ENCODE results near the gene ID3. TPM values are rescaled to one million over a fixed set of nuclear protein-coding genes. Genes with fewer than 3 reads are reported as not detected.

Gene ID3
- total RNA-seq, 1 donor from 2014 or later = 99.9 TPM

DNA sequence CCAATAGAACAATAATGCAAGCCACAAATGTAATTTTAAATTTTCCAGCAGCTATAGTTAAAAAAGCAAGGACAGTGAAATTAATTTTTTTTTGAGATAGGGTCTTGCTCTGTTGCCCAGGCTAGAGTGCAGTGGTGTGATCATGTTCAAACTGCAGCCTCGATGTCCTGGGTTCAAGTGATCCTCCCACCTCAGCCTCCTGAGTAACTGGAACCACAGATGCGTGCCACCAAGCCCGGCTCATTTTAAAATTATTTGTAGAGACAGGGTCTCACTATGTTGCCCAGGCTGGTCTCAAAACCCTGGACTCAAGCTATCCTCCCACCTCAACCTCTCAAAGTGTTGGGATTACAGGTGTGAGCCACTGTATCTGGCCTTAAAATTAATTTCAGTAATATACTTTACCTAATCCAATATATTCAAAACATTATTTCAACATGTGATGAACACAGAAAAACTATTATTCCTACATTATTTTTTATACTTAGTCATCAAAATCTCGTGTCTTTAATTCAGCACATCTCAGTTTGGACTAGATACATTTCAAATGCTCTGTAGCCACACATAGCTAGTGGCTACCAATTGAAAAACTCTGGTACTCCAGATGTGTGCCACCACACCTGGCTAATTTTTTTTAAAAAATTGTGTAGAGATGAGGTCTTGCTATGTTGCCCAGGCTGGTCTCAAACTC, 10.8 kb upstream of the ID3 start:
- peak overlapping the region; percentile 27 for H3K4me3 Mint-ChIP-seq
- peak overlapping the region; percentile 99 for H3K27ac Mint-ChIP-seq

DNA sequence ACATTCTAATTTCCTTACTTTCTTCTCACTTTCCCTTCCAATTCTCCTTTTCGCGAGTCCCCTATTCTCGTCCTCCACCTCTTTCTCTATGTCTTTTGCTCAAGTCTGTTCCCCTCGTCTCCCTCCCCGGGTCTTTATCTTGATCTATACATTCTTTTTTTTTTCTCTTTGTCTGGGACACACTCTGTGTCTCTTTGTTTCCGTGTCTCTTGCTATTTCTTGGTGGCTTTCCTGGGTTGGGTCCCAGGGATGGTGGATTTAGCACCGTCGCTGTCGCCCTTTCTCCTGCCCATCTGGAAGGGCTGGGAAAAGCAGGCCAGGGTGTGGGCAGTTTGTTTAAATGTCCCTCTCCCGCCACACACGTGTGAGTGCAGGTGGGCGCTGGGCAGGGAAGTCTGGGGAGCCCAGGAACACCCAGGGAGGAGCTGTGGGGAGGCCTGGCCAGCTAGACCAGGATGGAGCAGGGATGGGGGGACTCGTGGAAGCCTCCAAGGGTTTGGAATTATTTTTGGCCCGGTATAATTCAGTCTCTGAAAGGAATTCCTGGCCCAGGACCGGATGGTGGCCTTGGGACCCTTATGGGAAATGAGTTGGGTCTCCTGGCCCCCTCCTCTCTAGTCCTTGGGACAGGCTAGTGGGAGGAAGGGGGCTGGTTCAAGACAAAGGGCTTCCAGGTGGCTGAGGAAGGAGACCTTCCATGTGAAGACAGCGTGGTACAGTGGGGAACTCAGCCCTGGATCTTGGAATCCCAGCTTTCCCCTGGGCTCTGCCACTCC, 9.5 kb upstream of the ID3 start:
- H3K9me3 Mint-ChIP-seq = no peaks in the 10 kb centered on the region
- no peak overlapping the region for H2AFZ ChIP-seq (replicated peaks)
- peaks cover 69% of the 10 kb centered on the region for H3K4me1 Mint-ChIP-seq
- H3F3A ChIP-seq (ENCODE audit: low read depth) = peaks cover 68% of the 10 kb centered on the region
- H3K9me3 ChIP-seq (ENCODE audit: low read depth) = no peaks in the 10 kb centered on the region
- H3K4me1 ChIP-seq = peaks cover 54% of the 10 kb centered on the region
- H3K79me2 ChIP-seq (ENCODE audit: low read depth) = no peaks in the 10 kb centered on the region
- no peaks in the 10 kb centered on the region for H3K36me3 ChIP-seq
- peak overlapping the region; percentile 99 for H3K27ac Mint-ChIP-seq
- peak overlapping the region; percentile 83 for H3K4me3 Mint-ChIP-seq
- H3K36me3 Mint-ChIP-seq = no peaks in the 10 kb centered on the region
- peaks cover 18% of the 10 kb centered on the region for H3K27me3 Mint-ChIP-seq (ENCODE audit: insufficient read depth, low read depth)
- H4K20me1 ChIP-seq (ENCODE audit: low read depth) = no peaks in the 10 kb centered on the region
- peak overlapping the region; percentile 40 for H3K4me3 ChIP-seq
- peak overlapping the region; percentile 71 for H3K4me2 ChIP-seq
- no peak for TF ChIP-seq EZH2phosphoT487 (IDR thresholded peaks at IDR 0.05)
- no peaks in the 10 kb centered on the region for H3K27me3 ChIP-seq
- DNase-seq (ENCODE audit: low spot score) = peak; percentile 69
- H3K27ac ChIP-seq = peak overlapping the region; percentile 99
- H3K9ac ChIP-seq = peak overlapping the region; percentile 65

More for the DNA sequence above, 10.8 kb upstream of the ID3 start:
- H3K4me3 ChIP-seq = no peak overlapping the region
- no peaks in the 10 kb centered on the region for H4K20me1 ChIP-seq (ENCODE audit: low read depth)
- Mint-ChIP-seq H3K4me1 (peaks cover 61% of the 10 kb centered on the region), H3K36me3 (no peaks in the 10 kb centered on the region), H3K27me3 (ENCODE audit: insufficient read depth, low read depth) (peaks cover 19% of the 10 kb centered on the region), H3K9me3 (no peaks in the 10 kb centered on the region)
- H3F3A ChIP-seq (ENCODE audit: low read depth) = peaks cover 59% of the 10 kb centered on the region
- H3K27ac ChIP-seq = peak overlapping the region; percentile 99
- H3K9ac ChIP-seq = no peak overlapping the region
- no peaks in the 10 kb centered on the region for H3K79me2 ChIP-seq (ENCODE audit: low read depth)
- no peak overlapping the region for H2AFZ ChIP-seq (replicated peaks)
- H3K36me3 ChIP-seq = no peaks in the 10 kb centered on the region
- no peaks in the 10 kb centered on the region for H3K9me3 ChIP-seq (ENCODE audit: low read depth)
- TF ChIP-seq CTCF (IDR thresholded peaks at IDR 0.05) (no peak), EZH2 (IDR thresholded peaks at IDR 0.05) (no peak), EZH2phosphoT487 (IDR thresholded peaks at IDR 0.05) (no peak)
- H3K4me2 ChIP-seq = peak overlapping the region; percentile 71
- no peaks in the 10 kb centered on the region for H3K27me3 ChIP-seq
- peaks cover 42% of the 10 kb centered on the region for H3K4me1 ChIP-seq
- DNase-seq (ENCODE audit: low spot score) = no peak

GRCh38 chr1:23567996-23568607, 8.8 kb upstream of the ID3 start:
- H3K4me1 Mint-ChIP-seq = peaks cover 73% of the 10 kb centered on the region

More at GRCh38 chr1:23567996-23568607, 8.8 kb upstream of the ID3 start:
- Histone ChIP-seq H3K9ac (peak overlapping the region; percentile 65), H3K36me3 (no peaks in the 10 kb centered on the region), H4K20me1 (ENCODE audit: low read depth) (no peaks in the 10 kb centered on the region), H3K27me3 (no peaks in the 10 kb centered on the region), H3K27ac (peak overlapping the region; percentile 99), H3K4me1 (peaks cover 60% of the 10 kb centered on the region), H3F3A (ENCODE audit: low read depth) (peaks cover 73% of the 10 kb centered on the region), H2AFZ (replicated peaks) (no peak overlapping the region), H3K9me3 (ENCODE audit: low read depth) (no peaks in the 10 kb centered on the region), H3K4me2 (peak overlapping the region; percentile 71), H3K4me3 (peak overlapping the region; percentile 40), H3K79me2 (ENCODE audit: low read depth) (no peaks in the 10 kb centered on the region)
- peak; percentile 92 for DNase-seq (ENCODE audit: low spot score)
- H3K9me3 Mint-ChIP-seq = no peaks in the 10 kb centered on the region
- peaks cover 18% of the 10 kb centered on the region for H3K27me3 Mint-ChIP-seq (ENCODE audit: insufficient read depth, low read depth)
- H3K4me3 Mint-ChIP-seq = peak overlapping the region; percentile 83
- no peaks in the 10 kb centered on the region for H3K36me3 Mint-ChIP-seq
- H3K27ac Mint-ChIP-seq = peak overlapping the region; percentile 99
- TF ChIP-seq CTCF (IDR thresholded peaks at IDR 0.05) = no peak
- TF ChIP-seq EZH2 (IDR thresholded peaks at IDR 0.05) = no peak
- no peak for TF ChIP-seq EZH2phosphoT487 (IDR thresholded peaks at IDR 0.05)

All from neural progenitor cell (in vitro differentiated cells).